Aorta (tissue), 5 donors: ENCODE measurements around the gene IKZF1. TPM values are rescaled to one million over a fixed set of nuclear protein-coding genes. Genes with fewer than 3 reads are reported as not detected.

Source experiments
- ATAC-seq: fragments of 200-7000 bp; cut with Tn5 transposase; one replicate; pipeline ENCODE4 v1.9.1; 2022; ENCODE audit warnings: moderate library complexity; ENCODE audit not compliant: low FRiP score
- DNase-seq, 2 donors: peaks; one replicate each; pipeline ENCODE4 v3.0.0-alpha.2; 2020
- H3K27ac ChIP-seq, 2 donors: one replicate each; pipeline ENCODE4 v1.5.1; 2013; ENCODE audit warnings: low read length in 2 of 2, mild to moderate bottlenecking in 2 of 2, moderate library complexity in 2 of 2, control low read depth in 1 of 2, inconsistent platforms in 1 of 2, low read depth in 1 of 2
- H3K27me3 ChIP-seq, 2 donors: one replicate each; pipeline ENCODE4 v1.6.1; 2013; ENCODE audit warnings: control low read depth in 1 of 2, low read length in 1 of 2, mild to moderate bottlenecking in 1 of 2, moderate library complexity in 1 of 2; ENCODE audit not compliant: insufficient read depth in 2 of 2, control insufficient read depth in 1 of 2
- H3K36me3 ChIP-seq, 2 donors: one replicate each; pipeline ENCODE4 v1.6.1; 2013; ENCODE audit warnings: control low read depth in 1 of 2, low read length in 1 of 2, mild to moderate bottlenecking in 1 of 2; ENCODE audit not compliant: insufficient read depth in 2 of 2, control insufficient read depth in 1 of 2
- H3K4me1 ChIP-seq, 2 donors: one replicate each; pipeline ENCODE4 v1.6.1; 2013; ENCODE audit warnings: low read length in 2 of 2, control low read depth in 1 of 2, mild to moderate bottlenecking in 1 of 2, moderate library complexity in 1 of 2; ENCODE audit not compliant: insufficient read depth in 2 of 2, control insufficient read depth in 1 of 2
- H3K4me3 ChIP-seq, 2 donors: one replicate each; pipeline ENCODE4 v1.5.1; 2013; ENCODE audit warnings: low read length in 2 of 2, control low read depth in 1 of 2, mild to moderate bottlenecking in 1 of 2
- H3K9me3 ChIP-seq: one replicate; pipeline ENCODE4 v1.6.1; 2013; ENCODE audit warnings: mild to moderate bottlenecking, low read length; ENCODE audit not compliant: control insufficient read depth
- WGBS, 2 donors: extraction: QIAGEN DNeasy Blood & Tissue Kit; methylation state at CpG; one replicate each; pipeline ENCODE4 v1.1.7; 2013; 5-methylcytosine and 5-hydroxymethylcytosine counted together
- intact Hi-C, 2 donors: fragments of 100-400 bp; cut with DNase I; formaldehyde crosslinking; loops; one replicate each; pipeline versions ENCODE4 v1.14.2 to v1.15.0; 2022
- polyA plus RNA-seq, 2 donors: library from polyadenylated mRNA; stranded (reverse); fragments of 200-250 nt; gene quantifications; one replicate each; pipeline ENCODE4 v1.2.3, GENCODE V29; 2013
- total RNA-seq, 2 donors: library from RNA; stranded (reverse); fragmentation: NEBNext Ultra II Directional; extraction: Animal tissue kit (Norgen Biotek cat#: 25700); gene quantifications; one replicate each; pipeline ENCODE4 v1.2.1, GENCODE V29; 2021
- donor health status: healthy with polysubstance abuse.
- donor health status: Bipolar disorder and iron deficiency.
- donor health status: DM: no; HTN: no; CAD: no.
- donor health status: DM: no; HTN: no; CAD: no.
- donor health status: DM: yes; HTN: yes; CAD: no.

Gene IKZF1
- total and polyA plus RNA-seq, 4 donors: 2.5 to 24.4 (median 9.7) TPM

- ATAC-seq (no peak), DNase-seq (no peak)
- Histone ChIP-seq H3K9me3 (no peaks in the 10 kb centered on the region), H3K4me3 (no peak overlapping the region), H3K4me1 (no peaks in the 10 kb centered on the region), H3K27ac (no peak overlapping the region), H3K36me3 (no peaks in the 10 kb centered on the region), H3K27me3 (no peaks in the 10 kb centered on the region)
- intact Hi-C loops: no loop called here
- 82 to 87% methylated on average over 17 of the region's 17 CpGs for WGBS, 2 donors
Measured at GRCh38 chr7:50409856-50410745, 105.6 kb downstream of the IKZF1 start.

- intact Hi-C loops: no loop called here
- no peak for ATAC-seq
- Histone ChIP-seq H3K36me3 (no peaks in the 10 kb centered on the region), H3K4me3 (no peak overlapping the region), H3K9me3 (no peaks in the 10 kb centered on the region), H3K4me1 (no peaks in the 10 kb centered on the region), H3K27ac (no peak overlapping the region), H3K27me3 (no peaks in the 10 kb centered on the region)
- WGBS, 2 donors: 71 to 83% methylated on average over 6 of the region's 6 CpGs
- no peak for DNase-seq
Measured at GRCh38 chr7:50411332-50411731, 106.8 kb downstream of the IKZF1 start.

- ATAC-seq (no peak), DNase-seq (no peak)
- 68 to 69% methylated on average over 4 of the region's 4 CpGs for WGBS, 2 donors
- Histone ChIP-seq H3K4me3 (no peak overlapping the region), H3K27me3 (no peaks in the 10 kb centered on the region), H3K36me3 (no peaks in the 10 kb centered on the region), H3K4me1 (no peaks in the 10 kb centered on the region), H3K27ac (no peak overlapping the region), H3K9me3 (no peaks in the 10 kb centered on the region)
- intact Hi-C loops: no loop called here
Measured at GRCh38 chr7:50412973-50413372, 108.5 kb downstream of the IKZF1 start.

- Histone ChIP-seq H3K4me3 (no peak overlapping the region), H3K4me1 (no peaks in the 10 kb centered on the region), H3K27me3 (no peaks in the 10 kb centered on the region), H3K9me3 (no peaks in the 10 kb centered on the region), H3K27ac (no peak overlapping the region), H3K36me3 (no peaks in the 10 kb centered on the region)
- ATAC-seq: no peak
- WGBS, 2 donors: 91% methylated on average over 7 of the region's 7 CpGs
- no peak for DNase-seq
- intact Hi-C loops: no loop called here
Measured at GRCh38 chr7:50413561-50413960, 109.0 kb downstream of the IKZF1 start.

GRCh38 chr7:50415844-50416364, 111.4 kb downstream of the IKZF1 start:
- 73 to 79% methylated on average over 6 of the region's 6 CpGs for WGBS, 2 donors
- no peak for ATAC-seq
- Histone ChIP-seq H3K27ac (no peak overlapping the region), H3K4me1 (no peaks in the 10 kb centered on the region), H3K9me3 (peaks cover 2% of the 10 kb centered on the region), H3K27me3 (no peaks in the 10 kb centered on the region), H3K36me3 (no peaks in the 10 kb centered on the region), H3K4me3 (no peak overlapping the region)
- DNase-seq: peak in 1 of 2 donors; percentile 22
- intact Hi-C loops: no loop called here

GRCh38 chr7:50416527-50417182, 112.1 kb downstream of the IKZF1 start:
- no peak for DNase-seq
- no peak overlapping the region for H3K4me3 ChIP-seq
- ATAC-seq: no peak
- H3K27me3 ChIP-seq: no peaks in the 10 kb centered on the region
- H3K9me3 ChIP-seq: peaks cover 2% of the 10 kb centered on the region
- intact Hi-C loops: no loop called here
- 57 to 58% methylated on average over 7 of the region's 7 CpGs for WGBS, 2 donors
- H3K4me1 ChIP-seq: no peaks in the 10 kb centered on the region
- no peaks in the 10 kb centered on the region for H3K36me3 ChIP-seq
- no peak overlapping the region for H3K27ac ChIP-seq

- ATAC-seq: peak; percentile 59
- DNase-seq: peak in 1 of 2 donors; percentile 78
- Histone ChIP-seq H3K9me3 (peaks cover 2% of the 10 kb centered on the region), H3K27ac (no peak overlapping the region), H3K27me3 (no peaks in the 10 kb centered on the region), H3K4me3 (no peak overlapping the region), H3K4me1 (no peaks in the 10 kb centered on the region), H3K36me3 (no peaks in the 10 kb centered on the region)
- intact Hi-C loops: no loop called here
- WGBS, 2 donors: 12 to 14% methylated on average over 4 of the region's 4 CpGs
Measured at GRCh38 chr7:50418086-50418515, 113.6 kb downstream of the IKZF1 start.

- peaks cover 2% of the 10 kb centered on the region for H3K9me3 ChIP-seq
- H3K36me3 ChIP-seq: no peaks in the 10 kb centered on the region
- no peaks in the 10 kb centered on the region for H3K27me3 ChIP-seq
- 62 to 69% methylated on average over 14 of the region's 14 CpGs for WGBS, 2 donors
- DNase-seq (no peak), ATAC-seq (no peak)
- intact Hi-C loops: no loop called here
- no peak overlapping the region for H3K27ac ChIP-seq
- no peak overlapping the region for H3K4me3 ChIP-seq
- no peaks in the 10 kb centered on the region for H3K4me1 ChIP-seq
Measured at GRCh38 chr7:50418526-50419290, 114.2 kb downstream of the IKZF1 start.
